ENCODE data around the gene SARDH. TPM values are rescaled to one million over a fixed set of nuclear protein-coding genes. Genes with fewer than 3 reads are reported as not detected.

The SARDH gene
- total and polyA plus RNA-seq, 2 of the 8 experiments (the other 6 are each of a cell fraction or from before 2014, with no cell fraction given) = 6.4 to 7.4 TPM

DNA sequence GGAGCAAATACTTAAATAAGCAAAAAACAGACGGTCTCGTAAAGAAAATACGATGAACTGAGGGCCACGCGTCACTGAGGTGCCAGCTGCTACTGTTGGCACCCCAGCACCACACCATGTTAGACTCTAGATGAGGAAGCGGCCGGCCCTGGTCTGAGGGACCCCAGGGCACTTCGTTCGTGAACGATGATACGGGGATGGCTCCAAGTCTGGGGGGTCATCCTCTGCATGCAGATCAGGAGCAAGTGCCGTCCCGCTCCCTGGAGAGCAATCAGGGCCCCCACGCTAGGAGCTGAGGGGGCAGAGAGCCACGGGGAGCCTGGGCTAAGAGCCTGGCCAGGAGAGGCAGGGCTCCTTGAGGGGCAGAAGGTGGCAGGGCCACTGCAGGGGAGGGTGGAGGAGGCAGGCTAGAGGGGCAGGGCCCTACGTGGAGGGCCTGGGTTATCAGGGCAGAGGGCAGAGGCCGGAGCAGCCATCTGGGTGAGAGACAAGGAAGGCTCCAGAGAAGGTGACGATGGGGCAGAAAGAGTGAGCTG, 24.1 kb downstream of the SARDH start:
- H2BK5ac ChIP-seq (ENCODE audit: low read depth, low read length) = no peak overlapping the region
- no peak overlapping the region for H4K5ac ChIP-seq (ENCODE audit: insufficient read length, low read depth, low read length)
- no peaks in the 10 kb centered on the region for H3K23me2 ChIP-seq (ENCODE audit: low read depth, low read length)
- H4K91ac ChIP-seq (replicated peaks; ENCODE audit: insufficient read length, low read length) = no peak overlapping the region
- H2BK120ac ChIP-seq (replicated peaks; ENCODE audit: low read depth, low read length) = no peak overlapping the region
- DNase-seq (ENCODE audit: low read depth in 1 of 2, low spot score in 2 of 2) (no peak), FAIRE-seq (no peak)
- WGBS, 2 experiments (ENCODE audit: extremely low coverage in 1 of 2, insufficient coverage in 1 of 2, insufficient read length in 1 of 2, insufficient replicate concordance in 2 of 2, low coverage in 1 of 2, low lambda C conversion rate in 2 of 2, missing lambda C conversion rate in 1 of 2) = 81% methylated on average over 18 of the region's 18 CpGs; no CpG with 5 or more reads in 1 of the 2 experiments
- H3K9me3 ChIP-seq (ENCODE audit: insufficient read depth in 2 of 2, low read depth in 1 of 2, low read length in 1 of 2) = no peaks in the 10 kb centered on the region
- no peaks in the 10 kb centered on the region for H3K36me3 ChIP-seq (ENCODE audit: control insufficient read depth in 2 of 4, insufficient read depth in 4 of 4, low read length in 3 of 4)
- peak overlapping the region; percentile 39; the same call in 1 of the 2 replicates for H2BK12ac ChIP-seq (ENCODE audit: low read depth, low read length)
- peak overlapping the region; percentile 53; the same call in 1 of the 2 replicates for H4K8ac ChIP-seq (ENCODE audit: extremely low read depth, insufficient read depth, low read length)
- H3K18ac ChIP-seq (ENCODE audit: extremely low read depth, low read length) = no peak overlapping the region
- no peak overlapping the region for H3K4me3 ChIP-seq (ENCODE audit: extremely low read depth in 1 of 4, insufficient read depth in 2 of 4, low read depth in 3 of 4, low read length in 4 of 4)
- no peak overlapping the region for H3K4me2 ChIP-seq (ENCODE audit: insufficient read depth in 1 of 2, low read depth in 2 of 2, low read length in 2 of 2)
- no peak overlapping the region for H2AFZ ChIP-seq (ENCODE audit: low read length)
- H3K4me1 ChIP-seq (replicated peaks in 1 of 4; ENCODE audit: control insufficient read depth in 3 of 4, insufficient read depth in 4 of 4, low read length in 3 of 4) = peaks cover 0 to 9% (median 3%) of the 10 kb centered on the region in 4 experiments; a peak in 3 of 7 replicates
- H3K56ac ChIP-seq (replicated peaks; ENCODE audit: insufficient read length, low read depth, low read length) = no peak overlapping the region
- no peak overlapping the region for H3K4ac ChIP-seq (replicated peaks; ENCODE audit: insufficient read length, low read depth, low read length)
- H3K27ac ChIP-seq (ENCODE audit: low read depth, low read length) = no peak overlapping the region; the same call in 1 of the 2 replicates
- no peak overlapping the region for H3K14ac ChIP-seq (ENCODE audit: insufficient read length)
- no peaks in the 10 kb centered on the region for H3K27me3 ChIP-seq (replicated peaks in 1 of 4; ENCODE audit: control insufficient read depth in 3 of 4, extremely low read depth in 1 of 4, insufficient read depth in 3 of 4, low read length in 3 of 4)
- POLR2A ChIA-PET (ENCODE audit: partially characterized antibody) = interaction anchor here (1.2 kb wide), 1 partner anchor 119 kb away, joined by 3 read pairs; no protein-coding TSS in a partner anchor
- H2AK5ac ChIP-seq (ENCODE audit: low read depth, low read length) = no peak overlapping the region
- H3K9ac ChIP-seq (replicated peaks in 1 of 4; ENCODE audit: extremely low read depth in 1 of 4, low read depth in 3 of 4, low read length in 3 of 4) = no peak overlapping the region; a peak in 1 of 7 replicates
- CTCF ChIA-PET (ENCODE audit: partially characterized antibody) = interaction anchor here (0.9 to 4.7 kb wide), 21 partner anchors 11 to 307 kb away, joined by 3 to 39 read pairs (median 5); partner anchors contain the start of genes ADAMTSL2 and DBH
- no peaks in the 10 kb centered on the region for H3K79me1 ChIP-seq (ENCODE audit: low read depth, low read length)
- no peak for TF ChIP-seq CHD1 (IDR thresholded peaks at IDR 0.05; ENCODE audit: low read depth, low read length)
- no peak for TF ChIP-seq CTBP2 (IDR thresholded peaks at IDR 0.05; ENCODE audit: borderline replicate concordance, insufficient read depth, insufficient read length, low read length)
- no peak for TF ChIP-seq TEAD4 (IDR thresholded peaks at IDR 0.05; ENCODE audit: low read depth, low read length)
- no peak for TF ChIP-seq BRCA1 (IDR thresholded peaks at IDR 0.05; ENCODE audit: low read depth, low read length)
- no peak for TF ChIP-seq EGR1 (IDR thresholded peaks at IDR 0.05; ENCODE audit: borderline replicate concordance, low read depth, low read length)
- TF ChIP-seq SIX5 (IDR thresholded peaks at IDR 0.05; ENCODE audit: low read depth, low read length) = no peak
- no peak for TF ChIP-seq HDAC6 (IDR thresholded peaks at IDR 0.05; ENCODE audit: low read depth, low read length)
- TF ChIP-seq RNF2 (IDR thresholded peaks at IDR 0.05; ENCODE audit: borderline replicate concordance, low read depth, low read length, missing control alignments, poor library complexity, severe bottlenecking) = no peak
- TF ChIP-seq CHD2 (IDR thresholded peaks at IDR 0.05; ENCODE audit: low read length) = no peak
- TF ChIP-seq RXRA (IDR thresholded peaks at IDR 0.05; ENCODE audit: insufficient read depth, low read depth, low read length) = no peak
- TF ChIP-seq CBX5 (IDR thresholded peaks at IDR 0.05; ENCODE audit: low read depth, low read length) = no peak
- TF ChIP-seq ZNF274 (IDR thresholded peaks at IDR 0.05; ENCODE audit: borderline replicate concordance, extremely low read depth, low read length) = no peak
- TF ChIP-seq JUND (IDR thresholded peaks at IDR 0.05; ENCODE audit: low read length) = no peak
- no peak for TF ChIP-seq SRF (IDR thresholded peaks at IDR 0.05; ENCODE audit: low read depth, low read length)
- H3K23ac ChIP-seq (ENCODE audit: insufficient read length) = no peak overlapping the region
- peaks cover 0 to 4% of the 10 kb centered on the region in 2 experiments for H4K20me1 ChIP-seq (replicated peaks in 1 of 2; ENCODE audit: control insufficient read depth in 1 of 2, insufficient read depth in 2 of 2, low read length in 2 of 2)
- H2BK15ac ChIP-seq (ENCODE audit: low read length) = no peak overlapping the region
- no peak overlapping the region for H2BK20ac ChIP-seq (ENCODE audit: low read length)
- no peaks in the 10 kb centered on the region for H3K79me2 ChIP-seq (ENCODE audit: control insufficient read depth in 1 of 2, insufficient read depth in 2 of 2, low read length in 2 of 2)
